GM19455 (cell line): Measurements from ENCODE around the gene HOXA10.

Experiments used
- ATAC-seq: cut with Tn5 transposase; IDR thresholded peaks from one replicate; pipeline ENCODE4 v1.9.1; 2021; ENCODE audit not compliant: unreplicated experiment

HOXA10 gene

GRCh38 chr7:27191833-27192545 is 17.9 kb upstream of the HOXA10 start:
- ATAC-seq = no peak

- ATAC-seq = no peak
Measured at GRCh38 chr7:27191161-27191731, 17.1 kb upstream of the HOXA10 start.

- no peak for ATAC-seq
Measured at GRCh38 chr7:27189997-27190748, 16.1 kb upstream of the HOXA10 start.

- no peak for ATAC-seq
Measured at GRCh38 chr7:27189295-27189996, 15.3 kb upstream of the HOXA10 start.

- ATAC-seq = no peak
Measured at GRCh38 chr7:27188386-27189294, 14.5 kb upstream of the HOXA10 start.

- no peak for ATAC-seq
Measured at GRCh38 chr7:27187475-27188385, 13.6 kb upstream of the HOXA10 start.

- no peak for ATAC-seq
Measured at GRCh38 chr7:27186668-27187474, 12.8 kb upstream of the HOXA10 start.

- ATAC-seq = no peak
Measured at GRCh38 chr7:27185854-27186667, 11.9 kb upstream of the HOXA10 start.

GRCh38 chr7:27185013-27185853 is 11.1 kb upstream of the HOXA10 start, which contains the start of gene HOXA11:
HOXA11 (minus strand) TSS chr7:27185232; CDS start chr7:27185144, 88 bp downstream.
- no peak for ATAC-seq

- no peak for ATAC-seq
Measured at GRCh38 chr7:27184337-27185012, 10.4 kb upstream of the HOXA10 start.

- ATAC-seq = no peak
Measured at GRCh38 chr7:27183682-27184336, 9.7 kb upstream of the HOXA10 start.

- ATAC-seq = no peak
Measured at GRCh38 chr7:27182861-27183681, 9.0 kb upstream of the HOXA10 start.

GRCh38 chr7:27182285-27182841 is 8.2 kb upstream of the HOXA10 start:
- no peak for ATAC-seq

- ATAC-seq = no peak
Measured at GRCh38 chr7:27181795-27182275, 7.7 kb upstream of the HOXA10 start.
